Mesendoderm (in vitro differentiated cells): Measurements from ENCODE around the gene DTX1.

Source experiments
- DNase-seq: peaks from one replicate; pipeline ENCODE4 v3.0.0; 2013
- H2AK5ac ChIP-seq: 2 replicates; pipeline ENCODE4 v1.6.1; 2013; ENCODE audit warnings: low read length, inconsistent platforms
- H2BK120ac ChIP-seq: 2 replicates; pipeline ENCODE4 v1.6.1; 2013; ENCODE audit warnings: low read depth, mild to moderate bottlenecking, low read length, moderate library complexity, mixed read lengths
- H2BK15ac ChIP-seq: replicated peaks from 2 replicates; pipeline ENCODE4 v1.6.1; 2013; ENCODE audit warnings: low read depth, mild to moderate bottlenecking, moderate library complexity
- H2BK5ac ChIP-seq: 2 replicates; pipeline ENCODE4 v1.6.1; 2013; ENCODE audit warnings: low read length, inconsistent platforms
- H3K18ac ChIP-seq: 2 replicates; pipeline ENCODE4 v1.6.1; 2013; ENCODE audit warnings: mild to moderate bottlenecking, low read length, mixed read lengths
- H3K23ac ChIP-seq: one replicate; pipeline ENCODE4 v1.6.1; 2013; ENCODE audit warnings: low read length
- H3K27ac ChIP-seq: 2 replicates; pipeline ENCODE4 v1.5.1; 2013; ENCODE audit warnings: low read depth, mild to moderate bottlenecking, inconsistent platforms, low read length, moderate library complexity
- H3K27me3 ChIP-seq: 2 replicates; pipeline ENCODE4 v1.6.1; 2013; ENCODE audit warnings: low read length, control low read depth, mild to moderate bottlenecking, inconsistent platforms; ENCODE audit not compliant: insufficient read depth, poor library complexity
- H3K36me3 ChIP-seq: 2 replicates; pipeline ENCODE4 v1.6.1; 2013; ENCODE audit warnings: low read length, inconsistent platforms; ENCODE audit not compliant: control insufficient read depth, insufficient read depth
- H3K4ac ChIP-seq: one replicate; pipeline ENCODE4 v1.6.1; 2013; ENCODE audit warnings: low read depth, mild to moderate bottlenecking, low read length, moderate library complexity
- H3K4me1 ChIP-seq: 2 replicates; pipeline ENCODE4 v1.6.1; 2013; ENCODE audit warnings: low read depth, low read length, inconsistent platforms; ENCODE audit not compliant: control insufficient read depth
- H3K4me2 ChIP-seq: 2 replicates; pipeline ENCODE4 v1.6.1; 2013; ENCODE audit warnings: low read length
- H3K4me3 ChIP-seq: 2 replicates; pipeline ENCODE4 v1.5.1; 2013; ENCODE audit warnings: mild to moderate bottlenecking, low read length
- H3K56ac ChIP-seq: one replicate; pipeline ENCODE4 v1.6.1; 2013; ENCODE audit warnings: low read length
- H3K79me1 ChIP-seq: 2 replicates; pipeline ENCODE4 v1.6.1; 2013; ENCODE audit warnings: low read length, inconsistent platforms
- H3K79me2 ChIP-seq: 2 replicates; pipeline ENCODE4 v1.6.1; 2013; ENCODE audit warnings: mild to moderate bottlenecking, low read length; ENCODE audit not compliant: control insufficient read depth, insufficient read depth
- H3K9ac ChIP-seq: 2 replicates; pipeline ENCODE4 v1.6.1; 2013; ENCODE audit warnings: low read length, inconsistent platforms
- H4K5ac ChIP-seq: one replicate; pipeline ENCODE4 v1.6.1; 2013; ENCODE audit warnings: low read length
- H4K8ac ChIP-seq: one replicate; pipeline ENCODE4 v1.6.1; 2013; ENCODE audit warnings: low read depth, mild to moderate bottlenecking, control low read depth, low read length, moderate library complexity
- WGBS: extraction: QIAGEN DNeasy Blood & Tissue Kit; methylation state at CpG from one replicate; pipeline ENCODE4 v1.1.7; 2013; ENCODE audit warnings: low lambda C conversion rate, missing lambda C conversion rate; ENCODE audit not compliant: insufficient coverage; ENCODE audit errors: extremely low coverage; 5-methylcytosine and 5-hydroxymethylcytosine counted together

The DTX1 gene

DNA sequence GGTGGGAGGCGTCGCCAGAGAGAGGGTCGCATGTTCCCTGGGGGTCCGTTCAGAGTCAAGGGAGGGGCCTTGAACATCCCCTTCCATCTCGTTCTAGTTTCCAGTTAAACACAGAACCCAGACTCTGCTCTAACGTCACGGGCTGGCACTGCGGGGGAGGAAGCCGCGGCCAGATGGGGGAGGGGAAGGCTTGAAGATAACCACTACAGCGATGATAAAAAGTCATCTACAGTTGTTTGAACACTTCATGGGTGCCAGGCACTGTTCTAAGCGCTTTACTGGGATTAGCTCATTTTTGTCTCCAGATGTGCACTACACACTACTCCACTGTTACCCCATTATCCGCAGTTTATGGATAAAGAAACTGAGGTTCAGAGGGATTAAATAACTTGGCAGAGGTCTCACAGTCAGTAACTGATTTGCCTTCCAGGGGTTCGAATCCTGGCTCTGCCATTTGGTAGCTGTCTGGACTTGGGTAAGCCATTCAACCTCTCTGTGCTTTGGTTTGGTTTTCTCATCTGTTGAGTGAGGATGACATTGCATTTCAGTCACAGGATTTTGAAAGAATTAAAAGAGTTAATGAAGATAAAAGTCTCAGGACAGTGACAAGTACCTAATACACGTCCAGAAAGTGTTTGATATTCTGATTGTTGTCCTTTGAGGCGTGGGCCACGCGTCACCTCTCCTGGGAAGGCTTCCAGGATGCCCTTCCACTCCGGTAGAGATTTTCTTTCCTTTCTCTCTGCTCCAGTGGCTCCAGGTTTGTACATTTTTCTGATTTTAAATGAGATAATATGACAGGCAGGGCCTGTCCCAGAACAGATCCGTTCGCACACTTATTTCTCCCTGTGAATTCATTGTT, 79.8 kb downstream of the DTX1 start:
- Histone ChIP-seq H3K9ac (peak overlapping the region; percentile 27), H4K8ac (no peak overlapping the region), H3K4me1 (peaks cover 6% of the 10 kb centered on the region), H2BK120ac (no peak overlapping the region), H3K79me2 (no peaks in the 10 kb centered on the region), H3K18ac (no peak overlapping the region), H2BK15ac (no peak overlapping the region), H3K4ac (no peak overlapping the region), H4K5ac (no peak overlapping the region), H3K27me3 (no peaks in the 10 kb centered on the region), H3K56ac (peak overlapping the region; percentile 42), H2AK5ac (no peak overlapping the region), H2BK5ac (no peak overlapping the region), H3K4me2 (peak overlapping the region; percentile 70), H3K23ac (no peak overlapping the region), H3K36me3 (no peaks in the 10 kb centered on the region), H3K79me1 (no peaks in the 10 kb centered on the region), H3K4me3 (no peak overlapping the region), H3K27ac (no peak overlapping the region)
- WGBS = no CpG with 5 or more reads among the region's 21 CpGs
- DNase-seq = peak; percentile 62

DNA sequence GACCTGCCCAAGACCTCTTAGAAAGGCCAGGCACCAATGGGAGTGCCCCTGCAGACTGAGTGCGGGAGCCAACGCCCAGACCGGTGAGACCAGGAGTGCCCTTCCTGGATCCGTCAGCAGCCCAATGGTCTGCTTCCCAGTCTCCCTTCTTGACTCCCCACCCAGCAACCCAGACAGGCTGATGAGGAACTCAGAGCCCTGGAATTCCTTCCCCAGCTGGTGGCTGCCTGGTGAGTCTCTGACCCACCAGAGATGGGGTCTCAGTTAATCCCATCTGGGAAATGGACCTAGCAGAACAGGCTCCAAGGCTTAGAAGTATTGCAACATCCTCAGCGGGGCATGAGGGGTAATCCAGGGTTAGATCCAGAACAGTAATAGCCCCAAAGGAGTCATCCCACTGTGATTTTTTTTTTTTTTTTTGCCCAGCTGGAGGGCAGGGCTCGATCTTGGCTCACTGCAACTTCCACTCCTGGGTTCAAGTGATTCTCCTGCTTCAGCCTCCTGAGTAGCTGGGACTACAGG, 80.5 kb downstream of the DTX1 start:
- Histone ChIP-seq H3K23ac (no peak overlapping the region), H3K4ac (no peak overlapping the region), H3K27me3 (no peaks in the 10 kb centered on the region), H3K9ac (no peak overlapping the region), H2BK5ac (no peak overlapping the region), H3K18ac (no peak overlapping the region), H2BK120ac (no peak overlapping the region), H3K36me3 (no peaks in the 10 kb centered on the region), H3K79me2 (no peaks in the 10 kb centered on the region), H4K5ac (no peak overlapping the region), H3K4me2 (no peak overlapping the region), H2AK5ac (no peak overlapping the region), H4K8ac (no peak overlapping the region), H3K4me3 (no peak overlapping the region), H3K27ac (no peak overlapping the region), H3K4me1 (peaks cover 6% of the 10 kb centered on the region), H3K79me1 (no peaks in the 10 kb centered on the region), H2BK15ac (no peak overlapping the region), H3K56ac (no peak overlapping the region)
- DNase-seq = no peak
- no CpG with 5 or more reads among the region's 6 CpGs for WGBS

DNA sequence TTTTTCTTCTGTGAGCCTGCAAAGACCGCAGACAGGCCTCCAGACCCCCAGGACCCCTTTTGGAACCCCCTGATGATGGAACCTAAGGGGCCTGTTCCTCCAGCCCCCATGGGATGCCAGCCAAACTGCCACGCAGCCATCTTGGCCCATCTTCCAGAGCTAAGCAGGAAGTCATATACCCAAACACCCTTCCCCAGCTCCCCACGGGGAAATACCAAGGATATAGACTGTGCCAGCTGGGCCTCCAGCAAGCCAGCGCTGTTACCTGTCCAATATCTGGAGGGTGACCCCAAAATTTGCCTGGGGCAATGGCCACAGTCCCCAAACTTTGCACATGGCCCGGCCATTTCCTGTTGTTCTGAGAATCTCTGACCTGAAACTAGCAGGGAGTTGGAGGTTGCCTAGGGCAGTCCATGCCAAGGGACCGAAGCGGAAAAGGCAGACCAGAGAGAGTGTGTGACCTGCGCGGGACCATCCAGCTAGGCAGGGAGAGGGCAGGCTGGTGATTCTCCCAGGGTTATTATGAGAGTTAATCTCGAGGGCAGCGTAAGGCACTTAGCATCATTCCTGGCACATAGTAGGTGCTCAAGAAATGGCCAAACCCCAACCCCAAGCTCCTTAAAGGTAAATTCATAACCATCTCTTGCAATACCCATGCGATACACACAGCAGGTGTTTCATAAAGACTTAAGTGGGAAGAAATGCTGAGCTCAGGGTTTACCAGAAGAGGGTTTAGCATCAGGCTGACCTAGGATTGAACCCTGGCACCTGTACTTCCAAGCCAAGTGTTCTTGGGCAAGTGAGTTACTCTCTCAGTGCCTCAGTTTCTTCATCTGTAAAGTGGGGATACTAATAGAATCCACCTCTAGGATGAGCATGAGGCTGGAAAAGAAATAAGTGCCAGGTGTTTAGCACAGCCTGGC, 81.6 kb downstream of the DTX1 start:
- Histone ChIP-seq H3K79me1 (no peaks in the 10 kb centered on the region), H2BK5ac (no peak overlapping the region), H2BK15ac (no peak overlapping the region), H2BK120ac (no peak overlapping the region), H3K27me3 (no peaks in the 10 kb centered on the region), H3K56ac (no peak overlapping the region), H3K9ac (no peak overlapping the region), H3K4me2 (no peak overlapping the region), H3K36me3 (no peaks in the 10 kb centered on the region), H3K4ac (no peak overlapping the region), H2AK5ac (no peak overlapping the region), H3K23ac (no peak overlapping the region), H3K18ac (no peak overlapping the region), H3K27ac (no peak overlapping the region), H4K5ac (no peak overlapping the region), H3K4me3 (no peak overlapping the region), H3K79me2 (no peaks in the 10 kb centered on the region), H4K8ac (no peak overlapping the region), H3K4me1 (peaks cover 6% of the 10 kb centered on the region)
- no CpG with 5 or more reads among the region's 12 CpGs for WGBS
- no peak for DNase-seq

DNA sequence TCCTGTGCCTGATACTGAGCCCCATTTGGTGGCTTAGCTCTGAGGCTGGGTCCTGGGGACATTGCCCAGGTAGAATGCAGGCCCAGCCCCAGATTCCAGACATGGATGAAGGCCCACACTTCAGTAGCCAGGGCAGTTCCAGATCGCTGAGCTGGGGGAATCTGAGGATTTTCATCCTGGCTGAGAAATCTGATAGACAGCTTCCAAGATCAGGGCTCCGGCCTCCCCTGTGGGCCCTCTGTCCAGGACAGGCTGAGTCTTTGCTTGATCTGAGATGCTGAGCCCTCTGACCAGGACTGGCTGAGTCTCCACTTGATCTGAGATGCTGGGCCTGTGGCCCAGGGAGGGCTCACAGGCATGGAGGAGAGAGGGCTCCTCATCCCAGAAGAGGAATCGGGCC, 82.3 kb downstream of the DTX1 start:
- Histone ChIP-seq H3K4me3 (no peak overlapping the region), H3K56ac (no peak overlapping the region), H2BK5ac (no peak overlapping the region), H4K5ac (no peak overlapping the region), H2AK5ac (no peak overlapping the region), H3K18ac (no peak overlapping the region), H3K36me3 (no peaks in the 10 kb centered on the region), H3K79me1 (no peaks in the 10 kb centered on the region), H2BK120ac (no peak overlapping the region), H3K4me2 (no peak overlapping the region), H3K27me3 (no peaks in the 10 kb centered on the region), H3K23ac (no peak overlapping the region), H3K27ac (no peak overlapping the region), H3K9ac (no peak overlapping the region), H2BK15ac (no peak overlapping the region), H3K4me1 (peaks cover 6% of the 10 kb centered on the region), H4K8ac (no peak overlapping the region), H3K4ac (no peak overlapping the region), H3K79me2 (no peaks in the 10 kb centered on the region)
- no CpG with 5 or more reads among the region's 3 CpGs for WGBS
- no peak for DNase-seq

DNA sequence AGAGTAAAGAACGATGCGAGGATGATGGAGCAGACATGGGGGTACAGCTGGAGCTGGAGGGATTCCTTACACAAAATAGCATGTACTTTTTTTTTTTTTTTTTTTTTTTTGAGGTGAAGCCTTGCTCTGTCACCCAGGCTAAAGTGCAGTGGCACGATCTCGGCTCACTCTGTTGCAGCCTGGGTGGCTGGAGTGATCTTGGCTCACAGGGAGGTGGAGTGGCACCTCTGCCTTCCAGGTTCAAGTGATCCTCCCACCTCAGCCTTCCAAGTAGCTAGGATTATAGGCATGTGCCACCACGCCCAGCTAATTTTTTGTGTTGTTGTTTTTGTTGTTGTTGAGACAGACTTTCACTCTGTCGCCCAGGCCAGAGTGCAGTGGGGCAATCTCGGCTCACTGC, 84.2 kb downstream of the DTX1 start:
- no peak overlapping the region for H3K4me3 ChIP-seq
- no peak overlapping the region for H3K18ac ChIP-seq
- no peak overlapping the region for H3K23ac ChIP-seq
- H3K9ac ChIP-seq = no peak overlapping the region
- H2AK5ac ChIP-seq = no peak overlapping the region
- H3K4me1 ChIP-seq = peaks cover 6% of the 10 kb centered on the region
- no peak for DNase-seq
- no peak overlapping the region for H3K4me2 ChIP-seq
- no peak overlapping the region for H4K5ac ChIP-seq
- no peak overlapping the region for H3K27ac ChIP-seq
- H3K79me1 ChIP-seq = no peaks in the 10 kb centered on the region
- no peak overlapping the region for H2BK15ac ChIP-seq
- no peak overlapping the region for H4K8ac ChIP-seq
- no peak overlapping the region for H2BK5ac ChIP-seq
- H2BK120ac ChIP-seq = no peak overlapping the region
- H3K56ac ChIP-seq = no peak overlapping the region
- WGBS = no CpG with 5 or more reads among the region's 7 CpGs
- no peak overlapping the region for H3K4ac ChIP-seq
- H3K27me3 ChIP-seq = no peaks in the 10 kb centered on the region
- no peaks in the 10 kb centered on the region for H3K36me3 ChIP-seq
- no peaks in the 10 kb centered on the region for H3K79me2 ChIP-seq
